HG03045 (cell line): ENCODE results near the gene PRKD3.

Experiments
- ATAC-seq: cut with Tn5 transposase; IDR thresholded peaks from one replicate; pipeline ENCODE4 v1.9.1; 2021; ENCODE audit warnings: mild to moderate bottlenecking, moderate library complexity; ENCODE audit not compliant: unreplicated experiment

Gene PRKD3

GRCh38 chr2:37324786-37325624 is at the start of gene PRKD3:
PRKD3 (minus strand) TSS chr2:37324833; CDS start chr2:37316524, 8,309 bp downstream.
- ATAC-seq, result peak; percentile 80

- no peak for ATAC-seq
These were observed 47.4 kb upstream of the PRKD3 start for GRCh38 chr2:37372000-37372399.

DNA sequence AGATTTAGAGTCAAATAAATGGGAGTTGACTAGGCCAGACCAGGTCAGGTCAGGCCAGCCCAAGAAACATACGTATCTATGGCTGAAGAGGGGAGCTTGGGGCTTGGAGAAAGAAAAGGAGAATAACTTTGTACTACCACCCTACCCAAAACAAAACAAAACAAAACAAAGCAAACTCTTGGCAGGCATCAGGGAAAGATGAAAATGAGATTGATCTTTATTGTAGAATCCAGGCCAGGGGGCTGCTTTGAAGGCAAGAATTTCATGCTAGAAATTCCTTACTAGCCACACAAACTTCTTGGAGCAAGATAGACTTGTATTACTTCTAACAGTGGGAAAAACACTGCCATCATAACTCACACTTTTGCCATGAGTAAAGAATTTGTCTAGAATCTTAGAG is 46.0 kb upstream of the PRKD3 start:
- no peak for ATAC-seq

GRCh38 chr2:37367984-37368383 is 43.4 kb upstream of the PRKD3 start:
- ATAC-seq, result no peak

GRCh38 chr2:37367310-37367709 is 42.7 kb upstream of the PRKD3 start:
- no peak for ATAC-seq

GRCh38 chr2:37366773-37367172 is 42.1 kb upstream of the PRKD3 start:
- no peak for ATAC-seq

GRCh38 chr2:37365669-37366068 is 41.0 kb upstream of the PRKD3 start:
- peak; percentile 89 for ATAC-seq

DNA sequence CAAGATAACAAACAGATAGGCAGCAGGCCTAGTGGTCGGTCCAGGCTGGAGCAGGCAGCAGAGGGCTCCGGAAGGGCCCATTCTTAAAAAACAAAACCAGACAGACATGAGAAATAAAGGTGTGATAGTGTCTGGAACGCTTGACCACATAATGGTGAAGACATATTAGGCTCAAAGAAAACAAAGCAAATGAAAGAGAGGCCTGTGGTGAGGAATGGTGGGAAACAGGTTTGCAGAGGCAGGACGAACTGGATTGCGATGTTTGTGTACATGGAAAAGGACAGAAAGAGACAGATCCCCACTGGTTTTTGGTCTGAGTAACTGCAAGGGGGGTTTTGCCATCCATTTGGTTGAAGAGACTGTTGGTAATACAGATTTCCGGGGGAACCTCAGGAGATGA is 39.7 kb upstream of the PRKD3 start:
- no peak for ATAC-seq

DNA sequence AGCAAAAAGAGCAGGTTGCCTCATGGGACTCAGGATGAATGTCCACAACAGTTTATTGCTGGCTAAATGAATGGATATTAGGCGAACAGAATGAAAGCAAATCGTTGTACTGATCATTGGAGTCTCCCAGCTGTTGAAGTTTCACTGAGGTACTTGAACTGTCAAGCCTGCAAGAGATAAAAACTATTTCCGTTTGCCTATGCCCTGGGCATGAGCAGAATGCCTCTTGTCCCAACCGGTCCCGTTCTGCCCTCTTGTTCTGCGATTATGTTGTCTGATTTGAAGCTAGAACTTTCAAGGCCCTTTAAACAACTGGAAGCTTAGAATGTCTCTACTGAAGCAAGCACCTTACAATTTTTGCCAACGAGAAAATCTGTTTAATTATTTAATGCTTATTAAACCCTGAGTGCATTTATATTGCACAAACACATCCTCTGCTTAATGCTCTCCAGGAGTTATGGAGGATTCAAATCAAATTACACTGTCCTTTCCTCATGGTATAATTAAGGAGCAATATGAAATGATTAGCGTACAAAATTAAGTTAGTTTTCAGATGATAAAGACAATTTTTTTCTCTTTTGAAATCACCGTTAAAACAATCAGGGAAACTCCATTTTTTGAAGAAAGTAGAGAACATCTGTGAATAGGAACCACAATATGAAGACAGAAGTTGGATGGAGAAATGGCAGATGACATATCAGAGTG is 37.5 kb upstream of the PRKD3 start:
- ATAC-seq, result no peak

DNA sequence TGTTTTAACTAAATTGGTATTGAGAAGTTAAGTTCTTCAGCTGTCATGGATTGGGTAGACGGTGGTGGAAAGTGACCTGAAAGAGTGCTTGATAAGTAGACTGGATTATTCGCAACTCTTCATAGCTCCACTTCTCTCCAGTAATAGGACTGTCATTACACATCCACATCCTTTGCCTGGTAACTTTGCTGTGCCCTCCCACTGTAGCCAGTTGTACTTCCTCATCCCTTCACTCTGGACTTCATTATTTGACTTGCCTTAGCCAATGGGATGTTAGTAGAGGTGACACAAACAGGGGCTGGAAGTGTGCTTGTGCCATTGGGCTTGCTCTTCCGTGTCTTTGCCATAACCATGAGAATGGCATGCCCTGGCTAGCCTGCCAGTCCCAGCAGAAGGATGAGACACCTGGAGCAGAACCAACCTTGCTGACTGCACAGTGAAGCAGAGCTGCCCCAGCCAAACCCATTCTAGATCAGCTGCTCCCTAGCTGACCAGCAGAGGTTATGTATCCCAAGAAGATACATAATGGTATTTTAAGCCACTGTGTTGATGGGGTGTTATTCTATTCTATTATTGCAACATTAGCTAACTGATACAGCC is 36.7 kb upstream of the PRKD3 start:
- ATAC-seq, result no peak

- no peak for ATAC-seq
These were observed 33.8 kb upstream of the PRKD3 start for GRCh38 chr2:37358466-37358865.

DNA sequence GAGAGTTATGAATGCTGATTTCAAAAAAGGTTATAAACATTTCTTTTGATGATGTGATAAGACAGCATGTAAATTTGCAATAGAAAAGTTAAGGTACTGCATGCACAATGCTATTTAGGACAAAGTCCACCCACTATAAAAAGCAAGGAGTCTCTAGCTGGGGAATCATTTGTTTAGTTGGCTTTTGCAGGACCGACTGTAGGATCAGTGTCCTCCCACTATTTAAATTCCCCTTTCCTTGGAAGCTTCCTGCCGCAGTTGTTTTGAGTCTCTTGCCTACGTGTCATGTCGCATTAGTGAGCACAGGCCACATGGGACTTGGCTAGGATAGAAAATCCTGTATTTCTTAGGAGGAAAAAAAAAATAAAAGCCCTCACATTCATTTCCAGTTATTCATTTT is 32.9 kb upstream of the PRKD3 start:
- no peak for ATAC-seq

- ATAC-seq, result no peak
These were observed 32.4 kb upstream of the PRKD3 start for GRCh38 chr2:37357069-37357468.

GRCh38 chr2:37356299-37356698 is 31.7 kb upstream of the PRKD3 start:
- no peak for ATAC-seq

- no peak for ATAC-seq
These were observed 31.1 kb upstream of the PRKD3 start for GRCh38 chr2:37355735-37356134.

DNA sequence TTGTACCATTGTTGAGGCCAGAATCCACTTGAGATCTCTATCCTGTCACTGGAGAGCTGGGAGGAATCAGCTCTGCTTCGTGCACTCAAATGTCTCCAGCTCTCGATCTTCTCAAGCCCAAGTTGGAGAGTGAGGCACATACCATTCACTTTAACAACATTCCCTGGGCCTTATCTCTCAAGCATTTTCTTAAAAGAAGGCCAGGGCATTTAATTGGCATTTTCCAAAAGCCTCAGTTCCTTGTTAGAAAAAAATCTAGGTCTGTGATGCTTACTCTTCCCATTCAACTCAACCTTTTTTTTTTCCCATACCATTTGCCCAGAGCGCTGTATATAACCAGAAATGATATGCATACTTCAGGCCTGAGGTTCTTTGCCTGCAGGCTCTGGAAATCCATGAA is 29.9 kb upstream of the PRKD3 start:
- no peak for ATAC-seq

DNA sequence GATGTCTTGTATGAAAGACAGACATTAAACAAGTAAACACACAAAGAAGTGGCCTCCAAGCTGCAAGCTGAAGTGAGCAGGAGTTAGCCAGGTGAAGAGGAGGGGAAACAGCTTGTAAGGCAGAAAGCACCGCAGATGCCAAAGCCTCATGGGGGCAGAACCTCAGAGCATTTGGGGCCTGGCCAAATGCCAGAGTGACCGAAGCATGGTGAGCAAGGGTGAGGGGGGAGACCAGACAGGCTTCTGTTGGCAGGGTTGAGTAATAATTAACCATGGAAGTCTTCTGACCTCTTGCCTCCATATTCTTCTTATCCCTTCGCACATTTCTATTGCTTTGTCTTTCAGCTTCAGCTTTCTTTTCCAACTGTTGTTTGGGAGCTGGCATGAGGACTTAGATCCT is 25.4 kb upstream of the PRKD3 start:
- ATAC-seq, result no peak

DNA sequence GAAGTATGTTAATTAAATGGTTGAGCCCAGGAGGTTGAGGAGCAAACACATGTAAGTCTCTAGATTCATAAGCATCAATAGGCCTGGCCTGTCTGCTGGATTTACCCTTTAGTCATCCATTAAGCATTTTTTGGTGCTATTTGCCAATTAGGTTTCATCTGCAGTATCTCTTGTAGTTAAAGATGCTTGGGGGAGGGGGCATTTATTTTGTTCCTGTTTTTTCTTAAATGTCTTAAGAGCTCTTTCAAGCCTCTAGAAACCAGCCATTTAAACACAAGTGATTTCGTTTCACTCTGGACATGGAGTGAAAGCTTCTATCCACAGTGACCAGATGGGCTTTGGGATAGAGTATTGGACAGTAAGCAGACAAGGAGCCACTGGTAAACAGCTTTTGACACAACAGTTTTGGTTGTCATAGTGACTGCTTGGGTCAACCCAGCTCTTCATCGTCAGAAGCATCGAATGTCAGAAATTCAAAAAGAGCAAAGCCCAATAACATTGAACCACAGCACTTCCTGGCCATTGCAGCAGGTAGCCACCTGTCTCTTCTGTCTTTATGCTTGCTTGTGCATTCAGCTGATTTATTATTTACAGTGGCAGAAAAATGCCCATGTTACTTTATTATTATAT is 24.7 kb upstream of the PRKD3 start:
- ATAC-seq, result no peak

DNA sequence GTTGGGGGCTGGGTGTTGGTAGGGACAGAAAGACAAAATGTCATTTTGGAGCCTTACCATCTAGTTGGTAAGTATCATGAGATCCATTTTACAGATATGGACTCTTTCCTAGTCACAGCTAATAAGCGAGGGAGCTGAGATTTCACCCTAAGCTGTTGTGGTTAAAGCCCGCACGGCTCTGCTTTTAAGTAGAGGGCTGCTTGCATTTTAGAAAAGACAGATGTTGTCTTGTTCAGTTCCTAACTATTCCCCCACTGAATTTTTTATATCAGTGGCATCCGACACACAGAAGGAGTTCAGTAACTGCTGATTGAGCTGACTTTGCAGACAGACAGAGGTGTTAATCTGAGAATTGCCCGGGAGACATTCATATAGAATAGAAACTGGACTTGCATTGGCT is 23.5 kb upstream of the PRKD3 start:
- ATAC-seq, result no peak

DNA sequence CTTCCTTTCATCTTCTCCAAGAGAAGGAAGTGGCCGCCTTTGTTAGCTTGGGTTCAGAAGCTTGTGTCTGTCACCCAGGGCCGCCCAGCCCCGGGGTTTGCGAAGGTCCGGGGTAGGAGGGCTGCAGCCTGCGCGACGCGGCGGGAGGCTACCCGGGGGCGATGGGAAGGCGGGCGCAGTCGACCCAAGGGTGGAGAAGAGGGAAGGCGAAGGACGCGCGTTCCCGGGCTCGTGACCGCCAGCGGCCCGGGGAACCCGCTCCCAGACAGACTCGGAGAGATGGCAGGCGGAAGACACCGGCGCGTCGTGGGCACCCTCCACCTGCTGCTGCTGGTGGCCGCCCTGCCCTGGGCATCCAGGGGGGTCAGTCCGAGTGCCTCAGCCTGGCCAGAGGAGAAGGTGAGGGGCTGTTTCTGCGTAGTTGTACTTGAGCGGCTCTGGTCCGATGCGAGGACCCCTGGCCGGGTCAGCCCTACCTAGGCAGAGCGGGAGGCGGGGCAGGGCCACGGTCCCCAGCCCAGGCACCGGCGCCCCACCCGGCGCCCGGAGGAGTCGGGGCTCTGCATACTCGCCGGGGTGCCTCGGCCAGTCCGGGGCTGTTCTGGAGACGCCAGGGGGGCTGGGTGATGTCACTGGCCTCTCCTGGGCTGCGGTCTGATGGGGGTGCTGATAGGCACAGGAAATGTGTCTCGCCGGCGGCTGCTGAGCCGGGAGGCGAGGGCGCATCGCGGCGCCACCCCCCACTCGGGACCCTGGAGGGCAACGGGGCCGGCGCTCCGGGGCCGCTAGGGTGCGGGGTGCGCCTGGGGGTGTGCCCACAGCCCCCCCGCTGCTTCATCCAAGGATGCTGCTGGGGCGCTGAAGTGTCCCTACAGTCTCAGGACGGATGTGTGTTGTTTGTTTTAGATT is 20.1 kb upstream of the PRKD3 start, which contains the start of gene QPCT:
QPCT (plus strand) TSS at position 178 of the 909 bp plus-strand sequence; CDS start at position 280, 102 bp downstream.
- peak; percentile 66 for ATAC-seq
